ENCODE results near the gene LGR6. TPM values are rescaled to one million over a fixed set of nuclear protein-coding genes. Genes with fewer than 3 reads are reported as not detected.

The LGR6 gene
- total RNA-seq, 1 experiment from 2014 or later, result 1.0 TPM

DNA sequence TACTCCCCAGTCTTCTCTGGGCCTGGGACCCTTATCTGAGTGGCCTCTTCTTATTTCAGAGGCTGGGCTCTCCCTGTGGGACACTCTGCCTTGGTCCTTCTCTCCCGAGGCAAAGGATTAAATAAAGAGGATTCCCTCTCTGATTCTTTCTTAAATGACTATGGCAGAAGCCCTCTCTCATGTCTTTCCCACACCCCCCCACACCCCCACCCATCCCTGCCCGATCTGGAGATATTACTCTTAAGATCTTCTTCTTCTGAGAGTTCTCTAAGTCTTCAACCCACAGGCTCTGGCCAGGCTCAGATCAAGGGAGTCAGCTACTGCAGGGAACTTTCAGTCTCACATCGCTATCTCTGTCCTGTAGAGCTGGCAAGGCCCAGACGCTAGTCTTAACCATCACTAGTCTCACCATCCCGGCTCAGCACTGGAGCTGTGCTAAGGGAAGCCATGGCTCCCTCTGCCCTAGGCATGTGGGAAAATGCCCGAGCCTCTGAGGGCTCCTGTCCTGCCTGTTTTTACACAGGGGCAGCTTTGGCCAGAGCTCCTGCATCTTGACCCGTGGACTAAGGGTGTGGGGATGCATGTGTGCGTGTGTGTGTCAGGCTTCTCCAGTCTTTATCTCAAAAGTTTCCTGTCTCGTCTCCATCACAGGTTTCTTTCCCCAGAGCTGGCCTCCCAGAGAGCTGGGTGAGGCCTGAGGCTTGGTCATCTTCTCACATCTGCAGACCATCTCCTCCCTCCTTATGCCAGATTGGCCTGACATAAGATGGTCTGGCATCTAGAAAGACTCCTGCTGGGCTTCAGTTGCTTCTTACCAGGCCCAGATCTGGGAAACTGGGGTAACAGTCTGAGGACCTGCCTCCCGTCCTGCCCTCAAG lies 36.7 kb downstream of the LGR6 start:
- H2AFZ ChIP-seq (ENCODE audit: low read length), result no peak overlapping the region
- Mint-ChIP-seq H3K4me1 (peaks cover 9 to 16% of the 10 kb centered on the region in 2 experiments), H3K27ac (peak overlapping the region in 1 of 3 experiments; percentile 41; a peak in 1 of 7 replicates), H3K27me3 (ENCODE audit: low read depth) (peaks cover 12% of the 10 kb centered on the region; the same call in 1 of the 2 replicates), H3K4me3 (no peak overlapping the region; a peak in 1 of 5 replicates), H3K36me3 (ENCODE audit: insufficient read depth in 1 of 3, low read depth in 3 of 3) (no peaks in the 10 kb centered on the region), H3K9me3 (no peaks in the 10 kb centered on the region)
- no peak overlapping the region for H3K27ac ChIP-seq (ENCODE audit: insufficient read length, low read depth, low read length)
- H2BK20ac ChIP-seq (ENCODE audit: low read depth, low read length, poor library complexity, severe bottlenecking), result no peak overlapping the region
- H2BK5ac ChIP-seq (ENCODE audit: insufficient read length, low read length), result no peak overlapping the region
- H3K79me1 ChIP-seq (ENCODE audit: insufficient read depth, low read depth, low read length, poor library complexity, severe bottlenecking), result no peaks in the 10 kb centered on the region
- H3K23ac ChIP-seq (ENCODE audit: insufficient read length, low read depth, low read length), result no peak overlapping the region
- no peak overlapping the region for H3K9ac ChIP-seq (ENCODE audit: extremely low read depth, insufficient read length, low read length)
- H3K14ac ChIP-seq (ENCODE audit: insufficient read depth, low read length), result no peak overlapping the region; the same call in 1 of the 2 replicates
- no peak overlapping the region for H2BK120ac ChIP-seq (ENCODE audit: low read depth, low read length, poor library complexity, severe bottlenecking)
- H4K8ac ChIP-seq (replicated peaks; ENCODE audit: insufficient read length, low read depth, low read length), result no peak overlapping the region
- TF ChIP-seq, protein P1, sequence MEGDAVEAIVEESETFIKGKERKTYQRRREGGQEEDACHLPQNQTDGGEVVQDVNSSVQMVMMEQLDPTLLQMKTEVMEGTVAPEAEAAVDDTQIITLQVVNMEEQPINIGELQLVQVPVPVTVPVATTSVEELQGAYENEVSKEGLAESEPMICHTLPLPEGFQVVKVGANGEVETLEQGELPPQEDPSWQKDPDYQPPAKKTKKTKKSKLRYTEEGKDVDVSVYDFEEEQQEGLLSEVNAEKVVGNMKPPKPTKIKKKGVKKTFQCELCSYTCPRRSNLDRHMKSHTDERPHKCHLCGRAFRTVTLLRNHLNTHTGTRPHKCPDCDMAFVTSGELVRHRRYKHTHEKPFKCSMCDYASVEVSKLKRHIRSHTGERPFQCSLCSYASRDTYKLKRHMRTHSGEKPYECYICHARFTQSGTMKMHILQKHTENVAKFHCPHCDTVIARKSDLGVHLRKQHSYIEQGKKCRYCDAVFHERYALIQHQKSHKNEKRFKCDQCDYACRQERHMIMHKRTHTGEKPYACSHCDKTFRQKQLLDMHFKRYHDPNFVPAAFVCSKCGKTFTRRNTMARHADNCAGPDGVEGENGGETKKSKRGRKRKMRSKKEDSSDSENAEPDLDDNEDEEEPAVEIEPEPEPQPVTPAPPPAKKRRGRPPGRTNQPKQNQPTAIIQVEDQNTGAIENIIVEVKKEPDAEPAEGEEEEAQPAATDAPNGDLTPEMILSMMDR (conservative IDR thresholded peaks at IDR 0.05), result no peak
- no peaks in the 10 kb centered on the region for H3K23me2 ChIP-seq (ENCODE audit: insufficient read length, low read depth, low read length, poor library complexity, severe bottlenecking)
- H3K4me2 ChIP-seq (ENCODE audit: insufficient read depth, insufficient read length, low read length), result no peak overlapping the region
- no peaks in the 10 kb centered on the region for H3K4me1 ChIP-seq (ENCODE audit: insufficient read depth, low read length)
- no peak overlapping the region for H2AK5ac ChIP-seq (ENCODE audit: insufficient read length, low read length)
- H3K18ac ChIP-seq (ENCODE audit: insufficient read length, low read depth, low read length), result no peak overlapping the region
- no peak for DNase-seq
- H4K20me1 ChIP-seq (ENCODE audit: control insufficient read depth, insufficient read depth, insufficient read length), result no peaks in the 10 kb centered on the region
- H2BK12ac ChIP-seq (ENCODE audit: insufficient read length, low read depth, low read length), result no peak overlapping the region
- no peak overlapping the region for H4K91ac ChIP-seq (ENCODE audit: insufficient read length, low read depth, low read length)
- H3K27me3 ChIP-seq (ENCODE audit: insufficient read depth, low read length), result no peaks in the 10 kb centered on the region; the same call in 1 of the 2 replicates
- no peak overlapping the region for H3K56ac ChIP-seq (ENCODE audit: insufficient read length, low read depth, low read length)
- WGBS (ENCODE audit: extremely low coverage, insufficient read length, low lambda C conversion rate), result no CpG with 5 or more reads among the region's 10 CpGs
- no peak overlapping the region for H3K4ac ChIP-seq (ENCODE audit: low read depth, low read length)
- H3K9me3 ChIP-seq (ENCODE audit: control insufficient read depth, low read depth, low read length), result no peaks in the 10 kb centered on the region
- no peaks in the 10 kb centered on the region for H3K79me2 ChIP-seq (ENCODE audit: insufficient read depth, low read length)
- H3T11ph ChIP-seq (ENCODE audit: low read length), result no peak overlapping the region
- no peak overlapping the region for H4K5ac ChIP-seq (ENCODE audit: insufficient read length, low read depth, low read length)
- no peak overlapping the region for H2BK15ac ChIP-seq (ENCODE audit: low read depth, low read length)

Data from H9 (cell line).